Jurkat, Clone E6-1 (cell line): ENCODE results near the gene ZSWIM3.
A peak's percentile ranks its signal among the peaks of the same experiment; 100 is the strongest.
"Not testable (repeated sequence)": the region's sequence is repeated elsewhere in the genome, so short reads cannot be mapped to it uniquely, and the experiment has no call there.

ENCODE experiments used
- DNase-seq: peaks from one replicate; pipeline ENCODE4 v3.0.0-alpha.2; 2011; ENCODE audit warnings: low read depth, low spot score
- H3K4me3 ChIP-seq: 2 replicates; pipeline ENCODE4 v1.5.1; 2011; ENCODE audit warnings: mild to moderate bottlenecking, low read length, control low read depth, moderate library complexity

Gene ZSWIM3

DNA sequence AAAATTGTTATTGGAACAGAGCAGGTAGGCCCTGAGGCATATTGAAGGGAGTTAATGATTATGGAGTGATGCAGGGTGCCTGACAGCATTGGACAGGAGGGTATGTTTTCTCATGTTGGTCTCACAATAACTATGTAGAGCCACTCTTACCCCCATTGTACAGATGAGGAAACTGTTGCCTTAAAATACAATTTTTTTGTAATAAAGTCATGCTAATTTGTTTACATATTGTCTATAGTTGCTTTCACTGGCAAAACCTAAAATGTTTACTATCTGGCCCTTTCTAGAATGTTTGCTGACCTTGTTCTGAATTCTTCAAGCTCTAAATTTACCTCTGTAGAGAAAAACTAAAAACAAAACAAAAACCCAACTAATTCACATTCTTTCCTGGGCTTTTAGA, 5.9 kb upstream of the ZSWIM3 start:
- no peak overlapping the region for H3K4me3 ChIP-seq
- DNase-seq, result no peak

GRCh38 chr20:45852326-45852725, 5.1 kb upstream of the ZSWIM3 start:
- H3K4me3 ChIP-seq, result no peak overlapping the region
- DNase-seq, result no peak

DNA sequence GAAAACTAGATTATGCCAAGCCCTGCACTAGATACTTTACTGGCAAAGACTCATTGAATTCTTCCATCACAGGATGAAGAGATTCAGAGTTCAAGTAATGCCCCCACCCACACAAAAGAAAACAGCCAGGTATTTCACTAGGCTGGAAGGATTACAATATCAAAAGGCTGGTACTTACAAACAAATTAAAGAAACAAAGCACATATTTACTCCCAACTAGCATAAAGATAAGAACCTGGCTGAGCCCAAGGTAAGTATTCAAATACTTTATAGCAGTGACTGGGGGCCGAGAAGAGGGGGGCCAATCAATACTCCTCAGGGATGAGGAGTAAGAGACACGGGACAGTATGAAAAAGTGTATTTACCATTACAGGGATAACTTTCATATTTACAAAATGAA, 3.9 kb upstream of the ZSWIM3 start:
- no peak for DNase-seq
- no peak overlapping the region for H3K4me3 ChIP-seq

DNA sequence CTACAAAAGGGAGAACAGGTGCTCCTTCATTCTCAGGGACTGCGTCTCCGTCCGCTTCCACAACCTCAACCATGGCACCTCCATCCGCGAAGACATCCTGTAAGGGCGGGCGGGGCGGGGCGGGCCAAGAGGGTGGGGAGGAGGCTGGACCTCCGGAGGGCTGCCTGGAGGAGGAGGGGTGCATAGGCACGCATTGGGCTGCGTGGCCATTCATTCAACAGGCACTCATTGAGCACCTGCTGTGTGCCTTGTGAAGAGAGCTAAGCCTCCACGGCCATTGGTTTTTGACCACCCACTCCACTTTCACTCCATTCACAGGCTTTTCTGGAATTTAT, 435 bp downstream of the ZSWIM3 start:
- DNase-seq, result peak; percentile 32
- H3K4me3 ChIP-seq, result peak overlapping the region; percentile 89

DNA sequence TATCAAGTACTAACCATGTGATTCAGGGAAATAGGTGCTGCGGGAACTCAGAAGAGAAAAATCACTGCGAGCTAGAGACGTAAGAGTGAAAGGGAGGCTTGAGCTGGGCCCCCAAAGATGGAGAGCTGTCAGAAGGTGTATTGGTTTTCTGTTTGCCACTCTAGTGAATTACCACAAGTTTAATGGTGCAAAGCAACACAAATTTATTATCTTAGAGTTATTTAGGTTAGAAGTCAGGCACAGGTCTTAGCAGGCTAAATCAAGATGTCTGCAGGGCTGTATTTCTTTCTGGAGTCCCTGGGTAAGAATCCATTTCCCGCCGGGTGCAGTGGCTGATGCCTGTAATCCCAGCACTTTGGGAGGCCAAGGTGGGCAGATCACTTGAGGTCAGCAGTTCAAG, 2.5 kb downstream of the ZSWIM3 start:
- H3K4me3 ChIP-seq, result no peak overlapping the region
- no peak for DNase-seq

DNA sequence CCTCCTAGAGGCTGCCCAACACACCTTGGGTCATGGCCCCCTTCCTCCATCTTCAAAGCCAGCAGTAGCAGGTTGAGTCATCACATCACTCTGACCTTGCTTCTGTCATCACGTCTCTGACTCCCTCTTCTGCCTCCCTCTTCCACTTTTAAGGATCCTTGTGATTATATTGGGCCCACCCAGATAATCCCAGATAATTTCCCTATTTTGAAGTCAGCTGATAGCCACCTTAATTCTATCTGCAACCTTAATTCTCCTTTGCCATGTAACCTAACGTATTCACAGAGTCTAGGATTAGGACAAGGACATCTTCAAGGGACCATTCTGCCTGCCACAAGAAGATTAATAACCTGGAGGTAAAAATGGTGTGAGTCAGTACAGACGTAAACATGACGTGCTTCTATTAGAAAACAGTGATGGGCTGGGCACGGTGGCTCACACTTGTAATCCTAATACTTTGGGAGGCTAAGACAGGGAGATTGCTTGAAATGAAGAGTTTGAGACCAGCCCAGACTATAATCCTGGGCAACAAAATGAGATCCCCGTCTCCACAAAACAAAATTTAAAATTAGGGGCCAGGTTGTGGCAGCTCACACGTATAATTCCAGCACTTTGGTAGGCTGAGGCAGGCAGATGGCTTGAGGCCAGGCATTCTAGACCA, 3.3 kb downstream of the ZSWIM3 start:
- H3K4me3 ChIP-seq, result no peak overlapping the region
- no peak for DNase-seq

GRCh38 chr20:45861221-45862075, 4.0 kb downstream of the ZSWIM3 start:
- DNase-seq, result no peak
- H3K4me3 ChIP-seq, result no peak overlapping the region

- no peak for DNase-seq
These were observed 6.4 kb downstream of the ZSWIM3 start for GRCh38 chr20:45863543-45864470.

GRCh38 chr20:45866454-45866853, 9.0 kb downstream of the ZSWIM3 start:
- DNase-seq, result no peak
- no peak overlapping the region for H3K4me3 ChIP-seq

More at GRCh38 chr20:45863543-45864470, 6.4 kb downstream of the ZSWIM3 start:
- H3K4me3 ChIP-seq, result no peak overlapping the region

DNA sequence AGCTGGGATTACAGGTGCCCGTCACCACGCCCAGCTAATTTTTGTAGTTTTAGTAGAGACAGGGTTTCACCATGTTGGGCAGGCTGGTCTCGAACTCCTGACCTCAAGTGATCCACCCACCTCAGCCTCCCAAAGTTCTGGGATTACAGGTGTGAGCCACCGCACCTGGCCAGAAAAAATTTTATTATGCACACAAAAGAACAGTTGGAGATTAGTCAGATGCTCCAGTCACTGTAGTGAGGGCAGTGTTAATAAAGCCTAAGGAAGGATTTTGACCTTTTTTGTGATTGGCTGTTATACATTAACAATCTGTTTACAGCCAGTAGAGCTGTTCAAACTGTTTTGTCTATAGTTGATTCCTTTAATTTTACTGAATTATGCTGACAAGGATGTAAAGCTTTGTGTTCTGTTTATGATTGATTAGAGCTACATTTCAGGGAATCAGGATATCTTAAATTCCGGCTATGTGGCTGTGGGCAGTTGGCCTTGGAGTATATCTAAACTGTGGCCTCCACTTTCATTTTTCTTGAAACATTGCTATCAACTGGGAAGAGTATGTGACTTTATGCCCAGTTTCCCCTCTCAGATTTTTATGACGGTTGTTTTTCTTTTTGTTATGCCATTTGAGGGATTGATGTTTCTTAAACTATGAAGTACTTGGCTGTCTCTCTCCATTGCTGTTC, 9.9 kb downstream of the ZSWIM3 start:
- no peak for DNase-seq
- no peak overlapping the region for H3K4me3 ChIP-seq

GRCh38 chr20:45867819-45868176, 10.4 kb downstream of the ZSWIM3 start:
- DNase-seq, result no peak
- no peak overlapping the region for H3K4me3 ChIP-seq

DNA sequence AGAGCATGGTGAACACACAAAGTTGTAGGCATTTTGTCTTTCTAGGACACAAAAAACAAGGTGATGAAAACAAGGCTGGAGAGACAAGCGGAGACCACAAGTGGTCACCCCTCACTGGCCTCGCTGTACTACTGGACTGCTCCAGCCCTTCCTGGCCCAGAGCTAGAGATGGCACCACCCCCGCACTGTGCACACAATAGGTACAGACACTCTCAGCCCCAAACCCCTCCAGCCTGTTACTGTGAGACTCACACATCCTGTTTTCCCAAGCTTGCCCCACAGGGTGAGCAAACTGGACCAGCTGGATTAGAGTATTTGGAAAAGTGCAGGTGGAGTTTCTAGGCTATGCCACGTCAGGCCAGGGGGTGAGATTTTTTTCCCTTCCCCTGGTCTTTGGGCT, 15.2 kb downstream of the ZSWIM3 start:
- H3K4me3 ChIP-seq, result no peak overlapping the region
- DNase-seq, result no peak

DNA sequence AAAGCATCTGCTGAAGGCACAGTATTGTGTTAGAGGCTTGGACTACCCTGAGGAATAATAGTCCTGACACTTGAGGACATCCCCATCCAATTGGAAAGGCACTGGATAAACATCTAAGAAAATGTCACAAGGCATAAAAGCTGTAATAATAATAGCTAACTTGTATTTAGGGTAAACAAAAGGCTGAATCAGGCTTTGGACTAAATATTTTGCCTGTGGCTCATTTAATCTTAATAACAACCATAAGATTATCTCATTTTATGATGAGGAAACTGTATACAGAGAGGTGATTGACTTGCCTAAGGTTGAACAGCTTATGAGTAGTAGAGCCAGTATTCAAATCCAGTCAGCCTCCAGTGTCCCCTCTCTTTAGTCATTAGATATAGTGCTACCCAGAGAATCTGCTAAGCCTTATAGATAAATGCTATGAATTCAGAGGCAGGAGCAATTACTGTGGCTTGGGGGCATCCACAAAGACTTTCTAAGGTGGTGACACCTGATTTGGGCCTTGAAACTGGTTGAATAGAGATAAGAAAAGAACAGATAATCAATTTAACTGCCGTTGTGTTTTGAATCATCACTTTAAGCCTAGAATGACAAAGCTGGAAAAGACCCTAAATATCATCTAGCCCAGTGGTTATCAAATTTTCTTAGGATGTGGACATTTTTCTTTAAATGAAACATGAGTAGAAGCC, 16.1 kb downstream of the ZSWIM3 start:
- no peak for DNase-seq
- no peak overlapping the region for H3K4me3 ChIP-seq

DNA sequence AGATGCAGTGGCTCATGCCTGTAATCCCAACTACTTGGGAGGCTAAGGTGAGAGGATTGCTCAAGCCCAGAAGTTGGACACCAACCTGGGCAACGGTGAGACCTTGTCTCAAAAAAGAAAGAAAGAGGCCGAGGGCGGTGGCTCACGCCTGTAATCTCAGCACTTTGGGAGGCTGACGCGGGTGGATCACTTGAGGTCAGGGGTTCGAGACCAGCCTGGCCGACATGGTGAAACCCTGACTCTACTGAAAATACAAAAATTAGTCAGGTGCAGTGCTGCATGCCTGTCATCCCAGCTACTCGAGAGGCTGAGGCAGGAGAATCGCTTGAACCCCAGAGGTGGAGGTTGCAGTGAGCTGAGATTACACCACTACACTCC, 16.7 kb downstream of the ZSWIM3 start:
- DNase-seq, H3K4me3 ChIP-seq: not testable (repeated sequence)

DNA sequence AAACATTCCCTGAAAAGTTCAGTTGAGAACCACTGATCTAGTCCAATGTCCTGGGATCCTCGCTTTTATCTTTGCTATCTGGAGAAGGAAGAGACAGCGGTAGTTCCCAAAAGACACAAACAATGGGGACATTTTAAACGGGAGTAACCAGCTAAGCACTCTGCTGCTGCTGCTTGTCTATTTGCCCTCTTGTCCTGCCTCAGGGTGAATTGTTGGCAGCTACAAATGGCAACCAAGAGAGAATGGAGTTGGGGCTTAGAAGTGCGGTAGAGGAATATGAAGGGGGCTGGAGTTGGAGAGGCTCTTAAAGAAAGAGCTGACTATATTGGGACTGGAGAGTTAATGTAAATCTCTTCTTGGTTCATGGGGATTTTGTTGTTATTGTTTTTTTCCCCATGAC, 17.2 kb downstream of the ZSWIM3 start:
- DNase-seq, result no peak
- H3K4me3 ChIP-seq, result no peak overlapping the region

- DNase-seq, result no peak
These were observed 20.8 kb downstream of the ZSWIM3 start for GRCh38 chr20:45878076-45878761.

DNA sequence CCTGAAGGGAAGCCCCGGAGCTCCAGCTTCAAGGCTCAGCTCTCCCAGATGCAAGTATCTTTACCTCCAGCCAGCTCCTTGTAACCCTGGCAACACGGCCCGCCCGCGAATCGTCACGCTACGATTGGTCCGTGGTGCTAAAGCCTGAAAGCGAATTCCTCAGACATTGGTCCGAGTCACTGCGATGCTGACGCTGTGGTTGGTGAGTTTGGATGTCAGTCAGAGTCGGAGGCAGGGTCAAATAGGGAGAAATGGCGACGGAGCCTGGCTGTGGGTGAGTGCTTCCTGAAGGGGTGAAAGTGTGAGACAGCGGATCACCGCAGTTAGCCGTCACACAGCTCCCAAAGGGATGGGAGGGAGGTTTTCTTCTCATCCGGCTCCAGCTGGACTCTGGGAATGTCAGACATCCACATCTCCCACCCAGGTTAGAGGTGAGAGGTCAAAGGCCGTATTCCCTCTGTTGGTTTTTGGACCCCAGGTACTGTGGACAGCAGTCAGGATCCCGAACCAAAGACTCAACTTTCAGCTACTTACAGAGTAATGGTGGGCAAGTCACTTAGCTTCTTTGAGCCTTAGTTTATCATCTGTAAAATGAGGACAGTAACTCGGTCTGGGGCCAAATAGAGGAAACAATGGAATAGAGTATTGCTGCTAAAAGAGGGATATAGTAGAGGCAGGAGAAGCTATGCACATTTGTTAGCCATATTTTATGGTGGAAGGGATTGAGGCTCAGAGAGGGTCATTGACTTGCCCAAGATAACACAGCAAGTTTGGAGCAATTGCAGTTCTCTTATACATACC, 23.8 kb downstream of the ZSWIM3 start, which contains the start of gene ZSWIM1:
Gene ZSWIM1, plus strand, starts transcription at position 240 of the 801 bp plus-strand sequence. CDS start 1,366 bp downstream, outside the sequence.
- H3K4me3 ChIP-seq, result peak within 1 kb of the TSS; percentile 69
- peak; percentile 99 for DNase-seq

More at GRCh38 chr20:45878076-45878761, 20.8 kb downstream of the ZSWIM3 start:
- H3K4me3 ChIP-seq, result no peak overlapping the region
